NB4 (cell line): ENCODE data around the gene GNA15.

Source experiments
- CTCF ChIP-seq: IDR thresholded peaks from one replicate; pipeline ENCODE4 v1.5.1; 2012; ENCODE audit warnings: low read depth, low read length
- MAX ChIP-seq: IDR thresholded peaks from 2 replicates; pipeline ENCODE4 v1.6.1; 2011; ENCODE audit warnings: low read depth, low read length
- MYC ChIP-seq: IDR thresholded peaks from 2 replicates; pipeline ENCODE4 v1.6.1; 2011; ENCODE audit warnings: low read depth, low read length
- POLR2A ChIP-seq: IDR thresholded peaks from 2 replicates; pipeline ENCODE4 v1.6.1; 2011; ENCODE audit warnings: mild to moderate bottlenecking; ENCODE audit not compliant: insufficient read length; ENCODE audit errors: extremely low read depth

DNA sequence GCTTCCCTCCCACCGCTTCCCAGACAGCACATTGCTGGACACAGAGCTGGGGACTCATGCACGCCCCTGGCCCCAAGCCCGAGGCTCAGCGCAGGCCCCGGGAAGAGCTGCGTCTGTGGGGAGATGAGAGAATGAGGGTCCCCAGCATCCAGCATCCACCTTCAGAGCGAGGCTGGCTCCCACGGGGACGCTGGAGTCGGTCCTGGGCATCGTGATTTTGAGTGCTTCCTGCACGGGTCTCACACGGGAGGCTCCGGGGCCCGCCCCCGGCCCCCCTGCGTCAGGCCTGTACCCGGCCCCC lies 54.6 kb downstream of the GNA15 start:
- no peak for TF ChIP-seq MYC
- no peak for TF ChIP-seq CTCF
- no peak for TF ChIP-seq MAX
- no peak for TF ChIP-seq POLR2A
